ENCODE measurements around the gene BEAN1. TPM values are rescaled to one million over a fixed set of nuclear protein-coding genes. Genes with fewer than 3 reads are reported as not detected.

BEAN1 gene
- total RNA-seq, 4 donors from 2014 or later: 0.47 to 1.0 (median 0.54) TPM; not detected in 1

DNA sequence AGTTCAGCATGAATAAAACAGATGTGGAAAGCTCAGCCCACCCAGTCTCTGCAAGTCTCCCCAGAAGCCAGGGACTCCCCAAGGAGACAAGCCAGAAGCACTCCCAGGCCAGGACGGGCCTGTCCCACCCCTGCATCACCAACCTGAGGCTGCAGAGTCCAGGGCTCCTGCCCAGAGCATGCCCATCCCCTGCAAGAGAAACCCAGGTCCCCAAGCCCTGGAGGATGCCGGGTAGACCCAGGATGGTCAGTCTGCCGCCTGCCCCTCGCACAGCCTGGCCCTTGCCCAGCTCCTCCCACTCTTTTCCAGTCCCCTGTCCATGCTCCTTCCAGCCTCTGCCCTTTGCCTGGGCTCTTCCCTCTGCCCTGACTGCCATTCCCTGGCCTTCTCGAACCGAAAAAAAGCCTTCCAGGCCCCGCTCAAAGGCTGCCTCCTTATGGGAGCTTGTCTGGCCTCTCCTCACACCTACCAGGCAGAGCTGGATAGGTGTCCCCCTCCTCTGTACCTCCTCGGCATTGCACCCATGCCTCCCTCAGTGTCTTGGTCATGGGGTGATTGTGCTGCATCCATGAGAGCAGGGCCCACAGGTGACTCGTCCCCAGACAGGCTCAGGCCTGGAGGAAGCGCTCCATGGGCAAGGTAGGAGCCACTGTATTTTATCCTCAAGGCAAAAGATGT is 44.8 kb downstream of the BEAN1 start:
- no peak for ATAC-seq
- H3K27ac ChIP-seq: no peak overlapping the region
- 100% methylated on average over 1 of the region's 10 CpGs; no CpG with 5 or more reads in 1 of the 2 donors for WGBS, 2 donors (ENCODE audit: low coverage in 1 of 2)
- TF ChIP-seq EP300 (IDR thresholded peaks at IDR 0.05): no peak
- no peak for TF ChIP-seq POLR2A (IDR thresholded peaks at IDR 0.05)
- H3K4me3 ChIP-seq: no peak overlapping the region
- peaks cover 0 to 10% of the 10 kb centered on the region in 2 donors for H3K36me3 ChIP-seq
- peaks cover 39% of the 10 kb centered on the region for H3K27me3 ChIP-seq
- H3K9me3 ChIP-seq: peaks cover 0 to 3% (median 0%) of the 10 kb centered on the region in 3 donors
- no peaks in the 10 kb centered on the region for H3K4me1 ChIP-seq

DNA sequence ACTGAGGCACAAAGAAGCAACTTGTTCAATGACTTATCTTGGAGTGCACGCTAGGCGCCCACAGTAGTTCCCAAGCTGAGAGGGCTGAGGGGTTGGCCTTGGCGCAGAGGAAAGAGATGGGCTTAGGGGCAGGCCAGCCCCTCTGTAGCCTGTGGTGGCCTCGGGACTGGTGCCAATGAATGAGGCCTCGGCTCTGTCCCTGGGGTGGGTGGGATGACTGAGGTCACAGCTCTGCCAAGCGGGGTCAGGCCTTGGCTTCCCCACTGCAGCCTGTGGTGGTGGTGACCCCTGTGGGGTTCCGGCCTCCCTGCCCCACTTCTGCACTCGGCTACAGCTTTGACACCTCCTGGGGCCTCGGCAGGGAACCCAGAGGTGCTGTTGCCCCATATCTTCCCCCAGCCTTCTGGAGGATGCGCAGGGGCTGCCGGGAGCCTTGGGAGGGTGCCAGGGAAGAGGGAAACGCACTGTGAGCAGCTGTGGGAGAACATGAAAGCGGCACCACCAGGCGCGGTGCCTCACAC is 46.0 kb downstream of the BEAN1 start:
- TF ChIP-seq, protein P1, sequence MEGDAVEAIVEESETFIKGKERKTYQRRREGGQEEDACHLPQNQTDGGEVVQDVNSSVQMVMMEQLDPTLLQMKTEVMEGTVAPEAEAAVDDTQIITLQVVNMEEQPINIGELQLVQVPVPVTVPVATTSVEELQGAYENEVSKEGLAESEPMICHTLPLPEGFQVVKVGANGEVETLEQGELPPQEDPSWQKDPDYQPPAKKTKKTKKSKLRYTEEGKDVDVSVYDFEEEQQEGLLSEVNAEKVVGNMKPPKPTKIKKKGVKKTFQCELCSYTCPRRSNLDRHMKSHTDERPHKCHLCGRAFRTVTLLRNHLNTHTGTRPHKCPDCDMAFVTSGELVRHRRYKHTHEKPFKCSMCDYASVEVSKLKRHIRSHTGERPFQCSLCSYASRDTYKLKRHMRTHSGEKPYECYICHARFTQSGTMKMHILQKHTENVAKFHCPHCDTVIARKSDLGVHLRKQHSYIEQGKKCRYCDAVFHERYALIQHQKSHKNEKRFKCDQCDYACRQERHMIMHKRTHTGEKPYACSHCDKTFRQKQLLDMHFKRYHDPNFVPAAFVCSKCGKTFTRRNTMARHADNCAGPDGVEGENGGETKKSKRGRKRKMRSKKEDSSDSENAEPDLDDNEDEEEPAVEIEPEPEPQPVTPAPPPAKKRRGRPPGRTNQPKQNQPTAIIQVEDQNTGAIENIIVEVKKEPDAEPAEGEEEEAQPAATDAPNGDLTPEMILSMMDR (IDR thresholded peaks at IDR 0.05): no peak
- TF ChIP-seq POLR2AphosphoS5 (IDR thresholded peaks at IDR 0.05) (no peak), EP300 (IDR thresholded peaks at IDR 0.05) (no peak), POLR2A (IDR thresholded peaks at IDR 0.05) (no peak)
- H3K9me3 ChIP-seq: no peaks in the 10 kb centered on the region
- ATAC-seq: no peak
- peaks cover 49% of the 10 kb centered on the region for H3K27me3 ChIP-seq
- peaks cover 0 to 10% of the 10 kb centered on the region in 2 donors for H3K36me3 ChIP-seq
- WGBS, 2 donors (ENCODE audit: low coverage in 1 of 2): 78 to 88% methylated on average over 6 of the region's 15 CpGs
- H3K4me1 ChIP-seq: no peaks in the 10 kb centered on the region
- H3K4me3 ChIP-seq: no peak overlapping the region
- H3K27ac ChIP-seq: no peak overlapping the region

DNA sequence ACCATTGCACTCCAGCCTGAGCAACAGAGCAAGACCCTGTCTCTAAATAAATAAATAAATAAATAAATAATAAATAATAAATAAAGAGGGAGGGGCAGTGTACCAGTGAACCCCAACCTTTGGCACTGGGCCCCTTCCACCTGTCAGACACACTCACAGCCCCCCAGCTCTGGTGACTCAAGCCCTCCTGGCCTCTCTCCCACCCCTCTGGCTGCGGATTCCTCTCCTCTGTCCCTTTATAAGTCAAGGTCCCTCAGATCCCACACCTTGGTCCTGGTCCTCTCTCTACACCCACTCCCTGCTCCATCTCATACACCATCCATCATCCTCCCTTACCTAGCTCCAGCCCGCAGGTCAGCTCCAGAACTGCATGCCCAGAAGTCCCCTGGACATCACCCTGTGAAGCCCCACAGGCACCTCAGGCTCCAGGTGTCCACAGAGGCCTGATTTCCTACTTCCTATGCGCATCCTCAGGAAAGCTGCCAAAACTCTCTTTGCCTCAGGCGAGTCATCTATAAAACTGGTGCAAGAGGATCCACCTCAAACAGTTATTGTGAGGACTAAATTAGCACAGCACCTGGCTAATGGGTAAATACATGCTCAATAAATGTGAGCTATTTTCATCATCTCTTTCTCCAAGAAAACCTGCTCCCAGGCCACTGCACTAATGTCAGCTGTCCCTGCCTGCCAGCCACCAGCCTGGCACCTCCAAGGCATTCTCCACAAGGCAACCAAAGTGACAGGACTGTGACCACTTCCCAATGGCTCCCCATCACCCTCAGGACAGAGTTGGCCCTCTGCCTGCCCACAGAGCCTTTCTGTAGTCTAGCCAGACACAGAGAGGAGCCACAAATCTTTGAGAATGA is 46.8 kb downstream of the BEAN1 start:
- Histone ChIP-seq H3K9me3 (no peaks in the 10 kb centered on the region), H3K4me3 (no peak overlapping the region), H3K27me3 (peaks cover 46% of the 10 kb centered on the region), H3K4me1 (peaks cover 0 to 5% (median 0%) of the 10 kb centered on the region in 3 donors), H3K27ac (no peak overlapping the region), H3K36me3 (peaks cover 0 to 10% of the 10 kb centered on the region in 2 donors)
- 80 to 96% methylated on average over 4 of the region's 4 CpGs for WGBS, 2 donors (ENCODE audit: low coverage in 1 of 2)
- peak; percentile 4 for ATAC-seq
- TF ChIP-seq, protein P1 (IDR thresholded peaks at IDR 0.05): no peak
- no peak for TF ChIP-seq POLR2AphosphoS5 (IDR thresholded peaks at IDR 0.05)
- no peak for TF ChIP-seq POLR2A (IDR thresholded peaks at IDR 0.05)
- TF ChIP-seq EP300 (IDR thresholded peaks at IDR 0.05): no peak

DNA sequence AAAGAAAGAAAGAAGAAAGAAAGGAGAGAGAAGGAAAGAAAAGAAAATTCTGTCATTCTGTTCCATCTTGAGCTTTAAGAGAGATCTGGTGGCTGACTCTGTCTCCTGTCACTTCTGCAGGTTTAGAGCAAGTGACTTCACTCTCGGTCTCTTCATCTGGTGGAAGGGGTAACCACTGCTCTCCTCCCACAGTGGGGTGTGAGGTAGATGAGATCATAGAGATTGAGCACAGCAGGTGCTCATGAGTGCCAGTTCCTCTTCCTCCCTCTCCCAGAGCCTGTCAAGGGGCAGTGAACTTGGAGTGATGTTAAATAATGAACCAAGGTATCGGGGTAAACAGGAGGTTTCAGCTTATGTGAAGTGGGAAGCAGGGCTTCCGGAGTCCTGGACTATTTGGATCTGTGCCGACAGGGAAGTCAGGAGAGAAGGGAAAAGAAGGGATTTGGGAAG is 47.7 kb downstream of the BEAN1 start:
- WGBS, 2 donors (ENCODE audit: low coverage in 1 of 2): 20 to 42% methylated on average over 1 to 3 of the region's 4 CpGs
- Histone ChIP-seq H3K4me1 (peaks cover 0 to 8% (median 0%) of the 10 kb centered on the region in 3 donors), H3K27me3 (peaks cover 46% of the 10 kb centered on the region), H3K4me3 (no peak overlapping the region), H3K36me3 (peaks cover 0 to 4% of the 10 kb centered on the region in 2 donors), H3K27ac (no peak overlapping the region), H3K9me3 (no peaks in the 10 kb centered on the region)
- no peak for ATAC-seq
- TF ChIP-seq, protein P1 (IDR thresholded peaks at IDR 0.05): no peak
- TF ChIP-seq EP300 (IDR thresholded peaks at IDR 0.05) (no peak), POLR2A (IDR thresholded peaks at IDR 0.05) (no peak), POLR2AphosphoS5 (IDR thresholded peaks at IDR 0.05) (no peak)

DNA sequence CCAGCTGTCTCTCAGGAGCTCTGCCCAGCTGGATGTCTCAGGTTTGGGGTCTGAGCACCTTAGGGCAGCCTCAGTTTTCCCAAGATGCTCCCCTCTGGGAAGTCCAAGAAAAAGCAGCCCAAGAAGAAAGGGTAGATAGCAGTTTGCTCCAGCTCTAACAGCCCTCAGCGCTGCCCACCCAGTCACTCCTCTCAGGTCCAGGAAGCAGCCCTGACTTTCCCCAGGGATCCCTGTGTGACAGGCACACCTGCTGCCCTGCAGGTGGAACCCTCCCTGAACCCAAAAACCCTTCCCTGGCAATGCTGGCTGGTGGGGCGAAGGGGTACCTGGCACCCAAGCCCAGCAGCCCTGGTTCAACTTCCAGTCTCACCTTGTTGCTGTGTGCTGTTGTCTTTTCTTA is 48.1 kb downstream of the BEAN1 start:
- Histone ChIP-seq H3K9me3 (no peaks in the 10 kb centered on the region), H3K27ac (no peak overlapping the region), H3K4me1 (peaks cover 0 to 8% (median 0%) of the 10 kb centered on the region in 3 donors), H3K36me3 (no peaks in the 10 kb centered on the region), H3K27me3 (peaks cover 46% of the 10 kb centered on the region), H3K4me3 (no peak overlapping the region)
- 100% methylated on average over 1 of the region's 2 CpGs; no CpG with 5 or more reads in 1 of the 2 donors for WGBS, 2 donors (ENCODE audit: low coverage in 1 of 2)
- TF ChIP-seq EP300 (IDR thresholded peaks at IDR 0.05): no peak
- no peak for ATAC-seq
